GM03348 (cell line): ENCODE results near the gene POLR2H.
A peak's percentile ranks its signal among the peaks of the same experiment; 100 is the strongest.

Source experiments
- DNase-seq: peaks from one replicate; pipeline ENCODE4 v3.0.0; 2012; ENCODE audit warnings: low spot score

POLR2H gene

DNA sequence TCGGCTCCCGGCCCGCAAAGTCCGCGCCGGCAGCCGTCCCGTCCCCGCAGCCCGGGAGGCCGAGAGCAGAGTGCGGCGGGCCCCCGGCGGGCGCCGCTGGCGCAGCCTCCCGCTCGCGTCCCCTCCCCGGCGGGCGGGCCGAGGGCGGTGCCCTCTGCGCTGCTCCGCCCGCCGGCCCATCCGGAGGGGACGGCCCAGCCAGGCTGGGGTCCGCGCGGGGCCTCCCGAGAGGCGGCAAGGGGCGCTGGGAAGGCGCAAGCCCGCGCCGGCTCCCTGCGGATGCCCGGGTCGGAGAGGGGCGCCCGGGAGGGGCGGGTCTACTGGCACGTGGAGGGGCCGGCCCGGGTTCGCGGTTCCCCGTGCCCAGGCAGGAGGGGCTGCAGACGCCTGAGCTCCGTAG lies at the start of gene POLR2H, which contains the start of gene CLCN2:
POLR2H (plus strand) TSS at position 179 of the 400 bp plus-strand sequence. CDS start 1,783 bp downstream, outside the sequence.
CLCN2 (minus strand) TSS at position 74 of the 400 bp plus-strand sequence. CDS start 126 bp downstream, outside the sequence.
- DNase-seq, result peak; percentile 91

GRCh38 chr3:184314363-184314699 lies 47.2 kb upstream of the POLR2H start, which contains the start of gene EIF4G1:
Gene EIF4G1 (plus strand): TSS chr3:184314606. CDS start chr3:184315797, 1,191 bp downstream.
- DNase-seq, result peak; percentile 98

- peak; percentile 94 for DNase-seq
Measured at GRCh38 chr3:184314700-184315542, 46.6 kb upstream of the POLR2H start.

DNA sequence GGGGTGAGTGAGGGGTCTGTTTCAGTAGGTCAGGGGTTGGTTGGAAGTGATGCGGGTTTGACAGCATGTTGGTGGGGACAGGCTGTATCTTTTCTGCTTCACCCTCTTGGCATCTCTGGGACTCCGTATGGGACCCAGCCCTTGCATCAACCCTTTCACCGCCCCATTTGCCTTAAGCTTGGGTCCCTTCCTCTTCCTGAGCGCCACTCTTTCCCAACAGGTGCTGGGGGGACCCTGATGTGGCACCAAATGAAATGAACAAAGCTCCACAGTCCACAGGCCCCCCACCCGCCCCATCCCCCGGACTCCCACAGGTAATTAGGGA lies 46.0 kb upstream of the POLR2H start:
- DNase-seq, result no peak

DNA sequence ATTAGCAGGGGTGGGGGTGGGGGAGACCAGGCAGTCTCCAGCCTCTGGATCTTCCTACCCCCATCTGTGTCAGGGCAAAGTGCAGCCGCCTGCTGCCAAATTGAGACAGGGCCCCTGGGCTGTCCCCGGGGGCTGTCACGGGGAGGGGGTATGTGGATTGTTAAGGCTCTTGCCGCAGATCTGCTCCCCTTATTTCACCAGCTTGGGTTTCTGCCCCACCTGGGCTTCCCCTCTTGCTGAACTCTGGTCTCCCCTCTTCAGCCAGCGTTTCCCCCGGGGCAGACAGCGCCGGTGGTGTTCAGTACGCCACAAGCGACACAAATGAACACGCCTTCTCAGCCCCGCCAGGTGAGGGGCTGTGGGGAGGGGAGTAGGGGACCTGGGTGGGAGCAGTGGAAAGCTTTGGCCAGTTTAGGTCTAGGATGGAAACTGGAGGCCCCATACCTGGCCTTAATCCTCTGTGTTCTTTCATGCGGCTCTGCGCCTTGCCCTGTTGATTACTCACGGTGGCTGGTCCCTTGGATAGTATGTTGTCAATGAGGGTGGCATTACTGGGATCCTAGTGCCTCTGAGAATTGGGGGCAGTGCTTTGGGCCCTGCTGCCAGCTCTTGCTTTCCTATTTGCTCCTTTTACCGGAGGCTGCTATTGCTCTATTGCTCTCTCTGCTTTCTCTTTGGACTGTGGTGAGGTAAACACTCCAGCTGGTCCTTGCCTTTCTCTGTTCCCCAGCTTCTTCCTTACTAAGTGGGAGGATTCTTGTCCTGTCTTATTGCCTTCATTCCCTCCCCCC lies 45.4 kb upstream of the POLR2H start:
- DNase-seq, result no peak

GRCh38 chr3:184316792-184317191 lies 44.7 kb upstream of the POLR2H start:
- DNase-seq, result no peak

GRCh38 chr3:184317201-184317600 lies 44.3 kb upstream of the POLR2H start:
- DNase-seq, result no peak

DNA sequence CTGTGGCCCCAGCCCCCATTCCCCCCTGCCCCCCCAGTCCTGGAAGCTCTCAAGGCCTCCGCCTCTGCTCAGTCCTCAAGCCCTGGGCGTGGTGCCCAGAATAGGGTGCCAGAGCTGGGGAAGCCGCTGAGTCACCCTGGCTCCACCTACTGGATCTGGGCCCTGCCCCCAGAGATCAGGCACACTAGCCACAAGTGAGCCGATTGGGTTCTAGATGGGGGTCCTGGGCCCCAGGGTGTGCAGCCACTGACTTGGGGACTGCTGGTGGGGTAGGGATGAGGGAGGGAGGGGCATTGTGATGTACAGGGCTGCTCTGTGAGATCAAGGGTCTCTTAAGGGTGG lies 41.4 kb upstream of the POLR2H start:
- peak; percentile 97 for DNase-seq

GRCh38 chr3:184321666-184322065 lies 39.8 kb upstream of the POLR2H start:
- DNase-seq, result no peak

DNA sequence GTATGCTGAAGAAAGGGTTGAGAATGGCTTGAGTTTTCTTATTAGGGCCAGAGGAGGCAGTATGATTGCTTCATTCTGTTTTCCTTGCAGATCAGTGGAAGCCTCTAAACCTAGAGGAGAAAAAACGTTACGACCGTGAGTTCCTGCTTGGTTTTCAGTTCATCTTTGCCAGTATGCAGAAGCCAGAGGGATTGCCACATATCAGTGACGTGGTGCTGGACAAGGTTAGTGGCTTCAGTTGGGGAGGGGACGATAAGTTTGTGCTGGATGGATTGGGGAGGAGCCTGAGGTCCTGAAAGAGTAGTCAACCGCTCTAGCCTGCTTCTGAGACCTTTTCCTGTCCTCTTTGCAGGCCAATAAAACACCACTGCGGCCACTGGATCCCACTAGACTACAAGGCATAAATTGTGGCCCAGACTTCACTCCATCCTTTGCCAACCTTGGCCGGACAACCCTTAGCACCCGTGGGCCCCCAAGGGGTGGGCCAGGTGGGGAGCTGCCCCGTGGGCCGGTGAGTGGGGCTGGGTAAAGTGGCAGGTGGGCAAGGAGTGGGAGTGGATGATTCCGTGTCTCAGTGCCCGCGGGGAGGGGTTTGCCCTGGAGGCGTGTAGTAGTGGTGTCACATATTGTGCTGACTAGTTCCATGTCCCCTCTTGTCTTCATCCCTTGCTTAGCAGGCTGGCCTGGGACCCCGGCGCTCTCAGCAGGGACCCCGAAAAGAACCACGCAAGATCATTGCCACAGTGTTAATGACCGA lies 38.6 kb upstream of the POLR2H start:
- no peak for DNase-seq

DNA sequence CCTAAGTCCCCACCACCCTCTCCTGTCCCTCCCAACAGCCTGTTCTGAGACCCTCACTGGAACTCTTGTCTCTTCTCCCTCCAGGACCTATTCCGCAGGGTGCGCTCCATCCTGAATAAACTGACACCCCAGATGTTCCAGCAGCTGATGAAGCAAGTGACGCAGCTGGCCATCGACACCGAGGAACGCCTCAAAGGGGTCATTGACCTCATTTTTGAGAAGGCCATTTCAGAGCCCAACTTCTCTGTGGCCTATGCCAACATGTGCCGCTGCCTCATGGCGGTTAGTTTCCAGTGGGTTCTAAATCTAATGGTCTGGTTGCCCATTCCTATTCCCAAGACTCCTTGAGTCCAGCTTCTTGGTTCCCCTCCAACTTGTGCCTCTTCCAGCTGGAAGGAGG lies 37.8 kb upstream of the POLR2H start:
- no peak for DNase-seq

- DNase-seq, result no peak
Measured at GRCh38 chr3:184325269-184325668, 36.2 kb upstream of the POLR2H start.

- DNase-seq, result no peak
Measured at GRCh38 chr3:184325715-184326369, 35.7 kb upstream of the POLR2H start.

DNA sequence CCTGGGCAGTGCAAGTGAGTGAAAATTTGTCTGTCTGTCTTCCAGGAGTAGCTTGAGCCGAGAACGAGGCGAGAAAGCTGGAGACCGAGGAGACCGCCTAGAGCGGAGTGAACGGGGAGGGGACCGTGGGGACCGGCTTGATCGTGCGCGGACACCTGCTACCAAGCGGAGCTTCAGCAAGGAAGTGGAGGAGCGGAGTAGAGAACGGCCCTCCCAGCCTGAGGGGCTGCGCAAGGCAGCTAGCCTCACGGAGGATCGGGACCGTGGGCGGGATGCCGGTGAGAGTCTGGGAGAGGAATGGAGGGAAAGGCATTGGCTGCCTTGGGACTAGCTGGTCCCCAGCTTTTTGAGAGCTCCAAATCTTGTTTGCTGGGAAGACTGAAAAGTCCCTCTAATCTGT lies 34.3 kb upstream of the POLR2H start:
- DNase-seq, result no peak

DNA sequence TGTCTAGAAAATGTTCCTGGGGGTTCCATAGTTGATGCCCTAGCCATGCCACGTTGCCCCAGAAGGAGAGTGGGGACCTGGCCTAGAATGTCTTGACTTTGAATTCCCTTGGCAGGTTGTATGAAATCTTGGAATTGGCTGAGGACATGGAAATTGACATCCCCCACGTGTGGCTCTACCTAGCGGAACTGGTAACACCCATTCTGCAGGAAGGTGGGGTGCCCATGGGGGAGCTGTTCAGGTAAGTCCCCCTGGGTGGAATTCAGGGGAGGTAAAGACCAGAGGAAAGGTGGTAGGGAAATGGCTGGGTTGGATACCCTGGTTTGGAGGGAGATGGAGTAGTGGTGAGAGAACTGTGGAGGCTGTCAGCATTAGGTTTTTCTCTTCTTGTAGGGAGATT lies 33.0 kb upstream of the POLR2H start:
- DNase-seq, result no peak

DNA sequence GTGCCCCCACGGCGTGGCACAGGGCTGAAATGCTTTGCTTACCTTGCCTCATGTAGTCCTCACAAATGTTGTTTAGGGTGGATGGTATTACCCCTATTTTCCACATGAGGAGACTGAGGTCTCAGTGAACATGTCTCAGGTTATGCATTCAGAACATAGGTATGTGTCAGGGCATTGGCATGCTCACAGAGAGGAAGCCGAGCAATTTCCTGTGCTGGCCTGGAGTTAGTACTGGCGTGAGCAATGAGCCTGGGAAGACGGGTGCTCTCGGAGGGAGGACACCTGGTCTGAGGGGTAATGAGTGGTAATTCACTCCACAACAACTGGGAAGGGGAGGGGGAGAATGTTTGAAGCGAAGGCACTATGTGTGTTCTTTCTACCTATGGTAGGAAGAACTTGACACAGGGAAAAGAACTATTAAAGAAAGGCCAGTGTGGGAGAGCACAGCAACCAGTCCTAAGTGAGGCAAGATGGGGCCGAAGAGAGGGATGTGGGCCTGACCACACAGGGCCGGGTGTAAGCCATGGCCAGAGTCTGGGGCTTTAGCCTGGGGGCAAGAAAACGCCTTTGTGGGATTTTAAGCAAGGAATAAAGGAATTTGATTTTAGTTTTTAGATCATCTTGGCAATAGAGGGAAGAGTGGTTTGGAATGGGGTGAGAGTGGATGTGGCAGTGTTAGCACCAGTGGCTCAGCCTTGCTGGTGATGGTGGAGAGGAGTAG lies 29.0 kb upstream of the POLR2H start:
- DNase-seq, result peak; percentile 67

DNA sequence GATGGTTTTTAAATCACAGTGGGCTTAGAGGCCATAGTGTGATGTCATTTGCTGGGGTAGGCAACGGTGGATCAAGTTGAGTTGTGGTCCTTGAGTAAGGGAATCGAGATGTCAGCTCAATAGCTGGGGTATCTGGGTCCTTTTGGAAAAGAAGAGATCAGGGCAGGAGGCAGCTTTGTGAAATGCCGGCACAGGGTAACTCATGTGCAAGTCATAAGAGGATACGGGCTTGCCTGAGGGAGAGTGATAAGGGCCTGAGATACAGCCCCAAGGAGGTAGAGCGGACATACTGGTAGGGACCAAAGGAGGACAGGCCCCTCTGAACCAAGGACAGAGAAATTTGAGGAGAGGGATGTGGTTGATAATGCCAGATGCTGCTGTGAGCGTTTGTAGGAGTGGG lies 28.3 kb upstream of the POLR2H start:
- DNase-seq, result no peak

- DNase-seq, result no peak
Measured at GRCh38 chr3:184333700-184334099, 27.8 kb upstream of the POLR2H start.

- DNase-seq, result no peak
Measured at GRCh38 chr3:184334470-184335158, 26.9 kb upstream of the POLR2H start.

- no peak for DNase-seq
Measured at GRCh38 chr3:184335291-184335660, 26.2 kb upstream of the POLR2H start.
